Left hindlimb (tissue), 1 donor: ENCODE data around the gene SAMD14.
A peak's percentile ranks its signal among the peaks of the same experiment; 100 is the strongest.

Source experiments
- DNase-seq: peaks from one replicate; pipeline ENCODE4 v3.0.0-alpha.2; 2018

SAMD14 gene

DNA sequence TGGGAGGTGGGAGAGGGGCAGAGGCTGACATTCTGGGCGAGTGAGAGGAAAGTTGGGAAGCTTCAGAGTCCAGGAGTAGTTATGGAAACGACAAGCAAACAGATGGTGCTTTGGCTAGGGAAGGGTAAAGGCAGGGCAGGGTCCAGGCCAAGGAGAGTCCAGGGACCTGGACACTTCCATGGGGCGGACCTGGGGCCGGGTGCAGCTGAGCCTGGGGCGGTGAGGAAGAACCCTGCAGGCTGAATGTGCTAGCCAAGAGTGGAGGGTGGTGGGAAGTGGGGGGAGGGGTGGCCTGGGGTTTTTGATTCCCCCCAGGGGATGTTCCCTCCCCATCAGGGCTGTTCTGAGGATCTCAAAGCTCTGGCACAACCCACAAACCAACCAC, 17.9 kb upstream of the SAMD14 start:
- peak; percentile 60 for DNase-seq

- peak; percentile 30 for DNase-seq
Observed at GRCh38 chr17:50146927-50147665, 17.1 kb upstream of the SAMD14 start.

- DNase-seq = peak; percentile 28
Observed at GRCh38 chr17:50146230-50146926, 16.4 kb upstream of the SAMD14 start.

DNA sequence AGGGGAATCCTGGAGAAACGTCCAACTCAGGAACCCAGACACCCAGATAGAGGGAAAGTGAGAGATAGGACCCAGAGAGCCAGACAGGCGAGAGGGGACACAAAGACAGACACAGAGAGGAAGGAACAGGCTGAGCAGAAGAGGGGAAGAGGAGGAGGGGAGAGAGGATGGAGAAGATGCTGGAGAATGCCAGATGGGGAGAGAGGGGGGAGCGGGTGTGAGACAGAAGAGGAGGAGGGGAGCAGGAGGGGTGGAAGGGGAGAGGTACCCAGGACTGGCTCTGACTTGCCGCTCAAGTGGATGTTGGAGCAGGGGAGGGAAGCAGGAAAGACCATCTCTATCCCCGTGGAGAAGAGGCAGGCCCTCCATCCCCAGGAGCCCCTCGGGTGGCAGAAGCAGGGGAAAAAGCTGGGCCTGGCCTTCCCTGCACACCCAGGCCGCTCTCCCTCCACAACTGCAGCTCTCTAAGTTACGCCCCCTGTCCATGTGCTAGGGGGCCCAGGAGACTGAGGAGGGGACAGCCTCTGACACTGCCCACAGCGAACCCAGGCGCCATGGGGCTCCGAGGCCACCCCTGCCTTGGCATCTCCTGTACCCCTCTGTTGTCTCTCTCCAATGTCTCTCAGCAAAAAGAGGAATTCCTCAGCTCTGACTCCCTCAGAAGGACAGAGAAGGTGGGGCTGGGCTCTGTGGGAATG, 15.7 kb upstream of the SAMD14 start:
- peak; percentile 26 for DNase-seq

DNA sequence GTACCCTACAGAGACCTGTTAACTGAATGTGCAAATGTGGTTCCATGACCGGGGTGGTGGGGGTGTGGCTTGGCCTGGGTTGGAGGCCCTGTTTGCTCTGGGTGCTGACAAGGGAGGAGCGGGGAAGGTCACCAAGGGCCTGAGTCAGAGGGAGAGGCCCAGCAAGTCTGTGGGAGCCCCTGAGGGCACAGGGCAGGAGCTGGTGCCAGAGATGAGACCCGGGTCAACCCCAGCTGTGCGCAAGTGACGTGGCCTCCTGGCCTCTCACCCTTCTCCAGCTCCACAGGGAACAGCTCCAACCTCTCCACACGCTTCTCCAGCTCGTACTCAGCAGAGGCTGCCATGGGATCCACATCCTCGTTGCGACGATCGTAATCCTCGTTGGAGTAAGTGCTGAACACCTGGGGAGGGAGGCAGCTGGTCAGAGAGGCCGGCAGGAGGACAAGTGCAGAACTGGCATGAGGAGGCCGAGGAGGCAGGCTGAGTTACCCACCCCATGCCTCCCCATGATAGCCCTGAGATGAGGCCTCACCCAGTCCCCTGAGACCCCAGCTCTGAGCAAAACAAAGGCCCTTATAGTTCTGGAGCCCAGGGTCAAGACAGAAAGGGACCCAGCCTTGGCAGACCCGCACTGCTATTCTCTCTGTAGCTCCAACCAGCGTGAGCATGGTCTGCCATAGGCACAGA, 15.0 kb upstream of the SAMD14 start:
- DNase-seq = peak; percentile 27

DNA sequence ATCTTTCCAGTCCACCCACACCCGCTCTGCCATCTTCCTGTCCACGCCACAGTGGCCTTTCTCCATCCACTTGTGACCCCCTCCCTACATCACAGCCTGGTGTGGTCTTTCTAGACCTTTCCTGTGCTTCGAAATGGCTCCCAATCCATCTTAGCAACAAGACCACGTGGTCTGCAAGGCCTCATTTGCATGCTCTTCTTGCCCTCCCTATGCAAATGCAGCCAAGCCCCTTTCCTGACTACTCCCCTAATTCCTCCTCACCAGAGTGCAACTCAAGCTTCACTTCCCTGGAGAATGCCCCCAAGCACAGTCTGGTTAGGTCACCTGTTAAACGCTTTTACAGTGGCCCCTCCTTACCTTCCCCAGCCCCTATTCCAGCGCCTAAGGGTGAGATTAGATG, 14.4 kb upstream of the SAMD14 start:
- DNase-seq = no peak

DNA sequence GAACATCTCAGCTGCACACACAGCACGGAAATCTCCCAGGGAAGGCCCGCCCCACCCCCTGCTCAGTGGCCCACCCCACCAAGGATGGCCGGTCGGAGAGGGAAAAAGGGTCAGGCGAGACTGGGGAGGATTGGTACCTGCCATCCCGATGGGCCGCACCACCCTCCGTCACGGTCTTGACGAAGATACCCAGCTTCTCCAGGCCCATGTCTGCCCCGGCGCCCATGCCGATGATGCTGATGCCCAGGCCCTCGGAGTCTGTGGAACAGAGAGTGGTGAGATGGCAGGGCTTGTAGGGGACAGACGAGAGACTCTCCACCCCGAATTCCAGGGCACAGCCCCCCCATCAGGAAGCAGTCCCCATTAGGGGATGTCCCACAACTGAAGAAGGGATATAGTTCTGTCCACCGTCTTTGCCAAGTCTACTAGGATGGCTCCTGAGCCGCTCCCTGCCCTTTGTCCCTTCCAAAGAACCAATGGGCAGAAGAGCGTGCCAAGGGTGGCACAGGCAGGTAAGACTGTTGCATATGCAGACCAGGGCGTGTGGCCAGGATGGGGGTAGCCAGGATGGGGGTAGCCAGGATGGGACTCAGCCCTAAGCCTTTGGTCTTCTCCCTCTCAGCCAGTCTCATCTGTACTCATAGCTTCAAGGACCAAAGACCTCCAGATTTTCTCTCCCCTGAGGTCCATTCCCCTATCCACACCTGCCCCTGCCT, 13.7 kb upstream of the SAMD14 start:
- peak; percentile 19 for DNase-seq

- DNase-seq = no peak
Observed at GRCh38 chr17:50141745-50142110, 11.8 kb upstream of the SAMD14 start.

- no peak for DNase-seq
Observed at GRCh38 chr17:50141026-50141744, 11.2 kb upstream of the SAMD14 start.

- DNase-seq = peak; percentile 82
Observed at GRCh38 chr17:50139950-50140885, 10.3 kb upstream of the SAMD14 start.

DNA sequence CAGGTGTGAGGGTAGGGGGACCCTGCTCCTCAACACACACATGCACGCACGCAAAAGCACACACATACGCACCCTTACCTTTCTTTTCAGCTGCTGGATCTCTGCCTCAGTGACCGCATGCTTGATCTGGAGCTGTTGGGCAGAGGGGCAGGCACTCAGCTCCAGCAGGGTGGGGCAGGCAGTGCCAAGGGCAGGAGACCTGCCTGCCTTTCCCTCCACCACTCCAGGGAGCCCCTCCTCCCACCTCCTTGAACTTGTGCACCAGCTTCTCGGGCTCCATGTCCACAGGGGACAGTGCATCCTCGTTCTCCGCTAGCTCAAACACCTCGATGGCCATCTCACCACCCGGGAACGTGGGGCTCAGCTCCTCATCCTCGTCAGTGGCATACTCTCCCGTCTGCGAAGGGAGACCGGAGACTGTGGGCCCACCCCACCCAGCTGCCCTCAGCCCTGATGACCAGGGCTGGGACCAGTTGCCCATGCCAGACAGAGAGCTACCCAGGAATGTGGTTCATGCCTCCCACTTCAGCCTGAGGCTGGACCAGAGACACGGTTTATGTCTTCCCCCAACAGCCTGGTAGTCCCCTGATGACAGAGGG, 9.3 kb upstream of the SAMD14 start:
- DNase-seq = no peak

- no peak for DNase-seq
Observed at GRCh38 chr17:50137042-50137441, 7.1 kb upstream of the SAMD14 start.

DNA sequence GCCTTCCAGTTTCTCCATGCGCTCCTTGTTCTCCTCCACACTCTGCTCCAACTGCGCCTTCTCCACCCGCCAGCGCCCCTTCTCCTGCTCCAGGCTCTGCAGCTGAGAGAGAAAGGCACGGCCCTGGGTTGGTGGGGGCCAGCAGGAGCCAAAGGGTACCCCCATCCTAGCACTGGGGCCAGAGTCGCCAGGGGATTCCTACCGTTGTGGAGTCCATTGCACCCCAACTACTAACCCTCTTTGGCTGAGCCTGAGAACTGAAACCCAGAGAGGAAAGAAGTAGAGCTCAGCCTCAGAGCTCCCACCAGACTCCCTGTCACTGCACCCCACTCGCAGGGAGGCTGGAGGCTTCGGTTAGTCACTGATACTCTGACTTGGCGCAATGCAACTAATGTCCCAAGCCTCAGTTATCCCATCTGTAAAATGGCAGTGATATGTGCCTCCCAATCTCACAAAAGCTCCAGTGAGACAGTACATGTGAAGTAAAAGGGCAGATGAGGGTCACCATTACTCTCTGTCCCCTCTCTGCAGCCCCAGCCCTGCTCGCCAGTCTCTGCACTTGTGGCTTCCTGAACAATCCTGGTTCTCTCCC, 6.2 kb upstream of the SAMD14 start:
- no peak for DNase-seq

GRCh38 chr17:50135316-50136095, 5.5 kb upstream of the SAMD14 start:
- no peak for DNase-seq

GRCh38 chr17:50134206-50135110, 4.5 kb upstream of the SAMD14 start:
- DNase-seq = no peak

DNA sequence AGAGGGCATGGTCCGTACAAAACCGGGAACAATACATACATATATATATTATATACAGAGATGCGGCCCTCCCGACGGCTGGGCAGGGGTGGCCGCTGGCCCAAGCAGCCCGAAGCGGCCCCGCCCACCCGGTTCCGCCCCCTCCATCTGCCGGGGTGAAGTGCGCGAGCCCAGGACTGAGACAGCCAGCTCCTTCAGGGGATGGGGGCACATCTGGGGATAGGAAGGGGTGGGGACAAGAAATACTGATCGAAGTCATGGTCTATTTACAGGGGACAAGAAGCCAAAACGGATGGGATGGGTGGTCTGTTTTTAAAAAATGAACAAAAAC, 3.8 kb upstream of the SAMD14 start:
- no peak for DNase-seq

GRCh38 chr17:50133028-50133768, 3.2 kb upstream of the SAMD14 start:
- no peak for DNase-seq
